GM12878 (cell line): ENCODE measurements around the gene SH3BP5. TPM values are rescaled to one million over a fixed set of nuclear protein-coding genes. Genes with fewer than 3 reads are reported as not detected.
A peak's percentile ranks its signal among the peaks of the same experiment; 100 is the strongest.

Experiments used
- EED ChIP-seq: sonication (generic); IDR thresholded peaks from 2 replicates; pipeline ENCODE4 v1.6.1; 2016; ENCODE audit warnings: antibody characterized with exemption, low read depth
- EGR1 ChIP-seq, 2 experiments: IDR thresholded peaks; 1 replicate in 1 of 2; 2 replicates in 1 of 2; pipeline ENCODE4 v1.6.1; 2011 to 2012; ENCODE audit warnings: low read depth in 2 of 2, low read length in 2 of 2, borderline replicate concordance in 1 of 2, mild to moderate bottlenecking in 1 of 2, moderate library complexity in 1 of 2
- EP300 ChIP-seq, 2 experiments: fragments of 150-350 bp in 1 of 2; IDR thresholded peaks; 2 replicates each; pipeline ENCODE4 v1.6.1; 2011 to 2012; ENCODE audit warnings: low read depth in 2 of 2, low read length in 2 of 2, borderline replicate concordance in 1 of 2, improper control_type of control experiment in 1 of 2, inconsistent platforms in 1 of 2; ENCODE audit not compliant: control insufficient read depth in 1 of 2
- IKZF2 ChIP-seq, 2 experiments: fragments of 450-650 bp; IDR thresholded peaks; 2 replicates each; pipeline ENCODE4 v1.6.1; 2017; ENCODE audit warnings: mild to moderate bottlenecking in 2 of 2, moderate library complexity in 2 of 2
- KDM1A ChIP-seq: fragments of 200-600 bp; sonication (generic); IDR thresholded peaks from 2 replicates; pipeline ENCODE4 v1.6.1; 2016; ENCODE audit warnings: borderline replicate concordance
- MAX ChIP-seq: IDR thresholded peaks from 2 replicates; pipeline ENCODE4 v1.6.1; 2012; ENCODE audit warnings: low read depth, low read length, improper control_type of control experiment
- MTA2 ChIP-seq: fragments of 450-650 bp; IDR thresholded peaks from 2 replicates; pipeline ENCODE4 v1.6.1; 2016; ENCODE audit warnings: low read depth, mild to moderate bottlenecking, moderate library complexity
- PRDM15 ChIP-seq: fragments of 450-650 bp; formaldehyde crosslinking; IDR thresholded peaks from 2 replicates; pipeline ENCODE4 v1.4.0; 2020; ENCODE audit warnings: mild to moderate bottlenecking, moderate library complexity
- RAD21 ChIP-seq: IDR thresholded peaks from 2 replicates; pipeline ENCODE4 v1.6.1; 2011; ENCODE audit warnings: mild to moderate bottlenecking, low read depth, low read length, moderate library complexity; ENCODE audit not compliant: insufficient read depth
- SKIL ChIP-seq: fragments of 450-650 bp; IDR thresholded peaks from 2 replicates; pipeline ENCODE4 v1.6.1; 2017; ENCODE audit warnings: mild to moderate bottlenecking, low read depth, inconsistent platforms; ENCODE audit not compliant: poor library complexity, severe bottlenecking
- SMAD1 ChIP-seq: fragments of 450-650 bp; IDR thresholded peaks from 2 replicates; pipeline ENCODE4 v1.6.1; 2018; ENCODE audit warnings: mild to moderate bottlenecking, low read depth; ENCODE audit not compliant: partially characterized antibody
- TARDBP ChIP-seq: IDR thresholded peaks from 2 replicates; pipeline ENCODE4 v1.6.1; 2016; ENCODE audit warnings: borderline replicate concordance
- TBL1XR1 ChIP-seq: IDR thresholded peaks from 2 replicates; pipeline ENCODE4 v1.6.1; 2012; ENCODE audit warnings: low read depth, low read length, improper control_type of control experiment
- WRNIP1 ChIP-seq: IDR thresholded peaks from 2 replicates; pipeline ENCODE4 v1.6.1; 2011; ENCODE audit warnings: low read depth, low read length, improper control_type of control experiment, borderline replicate concordance
- polyA plus RNA-seq, 11 experiments: library from polyadenylated mRNA; depleted of rRNA in 4 of 11; unstranded in 6 of 11; stranded (reverse) in 5 of 11; fragments of >200 nt; fragmentation: Nextera tagmentation in 4 of 11; fragmentation: Illumina TruSeq in 1 of 11; extraction: Ambion mirVana in 4 of 11; extraction: Trizol in 1 of 11; gene quantifications; 1 replicate in 1 of 11; 2 replicates in 10 of 11; pipeline versions ENCODE4 v1.2.1 to v1.2.3, GENCODE V29; 2011 to 2016; ENCODE audit warnings: inconsistent platforms in 2 of 11, missing spikeins in 2 of 11, low read depth in 1 of 11
- total RNA-seq, 4 experiments: library from RNA; depleted of rRNA in 3 of 4; stranded (reverse); fragments of >200 nt in 3 of 4; fragmentation: Illumina TruSeq in 1 of 4; extraction: Trizol in 1 of 4; gene quantifications; 2 replicates each; pipeline versions ENCODE4 v1.2.1 to v1.2.3, GENCODE V29; 2013 to 2021

The SH3BP5 gene
- total and polyA plus RNA-seq, 10 of the 15 experiments (the other 5 are each of a cell fraction or from before 2014, with no cell fraction given): 14.9 to 87.5 (median 43.7) TPM

GRCh38 chr3:15327941-15328340 lies 4.4 kb downstream of the SH3BP5 start (continued):
- TF ChIP-seq IKZF2 (IDR thresholded peaks at IDR 0.05) (peak in 1 of 2 experiments; percentile 39; a peak in 1 of 4 replicates), WRNIP1 (no peak), MTA2 (peak; percentile 32; the same call in 1 of the 2 replicates), TBL1XR1 (no peak), EGR1 (IDR thresholded peaks at IDR 0.05; ENCODE audit: borderline replicate concordance in 1 of 2, low read depth in 2 of 2, low read length in 2 of 2) (no peak), TARDBP (no peak), SMAD1 (no peak), RAD21 (no peak), MAX (no peak), PRDM15 (CRISPR knock-in tag) (no peak), EED (peak; percentile 83), EP300 (IDR thresholded peaks at IDR 0.05; ENCODE audit: borderline replicate concordance in 1 of 2, control insufficient read depth in 1 of 2, low read depth in 2 of 2, low read length in 2 of 2) (no peak; a peak in 1 of 4 replicates), SKIL (no peak), KDM1A (no peak)
